ENCODE results near the gene RPL4. TPM values are rescaled to one million over a fixed set of nuclear protein-coding genes. Genes with fewer than 3 reads are reported as not detected.

Gene RPL4
- total and polyA plus RNA-seq, 8 donors, result 1,130 to 2,134 (median 1,557) TPM

DNA sequence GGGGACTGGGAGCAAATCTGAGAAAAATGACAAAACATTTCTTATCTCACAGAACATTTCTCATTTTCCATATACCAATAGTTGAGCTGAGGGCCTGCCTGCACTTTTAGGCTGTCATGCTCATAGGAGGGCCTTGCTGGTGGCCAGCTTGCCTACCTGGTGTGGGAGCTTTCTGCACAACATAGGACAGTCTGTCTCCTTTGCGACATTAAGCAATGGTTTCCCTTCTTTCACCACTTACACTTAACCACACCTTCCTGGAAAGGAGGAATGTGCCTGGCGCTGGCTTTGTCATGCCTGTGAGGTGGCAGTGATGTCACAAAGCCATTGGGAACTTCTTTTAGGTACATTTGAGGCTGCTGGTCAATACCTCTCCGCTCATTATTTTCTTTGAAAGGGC is 12.8 kb downstream of the RPL4 start:
- no peak overlapping the region for H3K27ac ChIP-seq
- ATAC-seq, result no peak
- H3K4me3 ChIP-seq, result no peak overlapping the region
- intact Hi-C loops (cut with DNase I), result loop anchor here in 2 of 3 donors (10.0 kb wide), 1 partner anchor 107 kb away; the partner anchor contains the start of gene MAP2K1 (in 2 of the 2)
- FAIRE-seq, result no peak
- H3K36me3 ChIP-seq, result peaks cover 0 to 27% (median 5%) of the 10 kb centered on the region in 3 donors
- TF ChIP-seq, protein P1, sequence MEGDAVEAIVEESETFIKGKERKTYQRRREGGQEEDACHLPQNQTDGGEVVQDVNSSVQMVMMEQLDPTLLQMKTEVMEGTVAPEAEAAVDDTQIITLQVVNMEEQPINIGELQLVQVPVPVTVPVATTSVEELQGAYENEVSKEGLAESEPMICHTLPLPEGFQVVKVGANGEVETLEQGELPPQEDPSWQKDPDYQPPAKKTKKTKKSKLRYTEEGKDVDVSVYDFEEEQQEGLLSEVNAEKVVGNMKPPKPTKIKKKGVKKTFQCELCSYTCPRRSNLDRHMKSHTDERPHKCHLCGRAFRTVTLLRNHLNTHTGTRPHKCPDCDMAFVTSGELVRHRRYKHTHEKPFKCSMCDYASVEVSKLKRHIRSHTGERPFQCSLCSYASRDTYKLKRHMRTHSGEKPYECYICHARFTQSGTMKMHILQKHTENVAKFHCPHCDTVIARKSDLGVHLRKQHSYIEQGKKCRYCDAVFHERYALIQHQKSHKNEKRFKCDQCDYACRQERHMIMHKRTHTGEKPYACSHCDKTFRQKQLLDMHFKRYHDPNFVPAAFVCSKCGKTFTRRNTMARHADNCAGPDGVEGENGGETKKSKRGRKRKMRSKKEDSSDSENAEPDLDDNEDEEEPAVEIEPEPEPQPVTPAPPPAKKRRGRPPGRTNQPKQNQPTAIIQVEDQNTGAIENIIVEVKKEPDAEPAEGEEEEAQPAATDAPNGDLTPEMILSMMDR (IDR thresholded peaks at IDR 0.05), result no peak
- H3K27me3 ChIP-seq, result no peaks in the 10 kb centered on the region
- peaks cover 0 to 10% (median 10%) of the 10 kb centered on the region in 3 donors for H3K4me1 ChIP-seq
- DNase-seq, result no peak
- no peaks in the 10 kb centered on the region for H3K9me3 ChIP-seq
- 92 to 95% methylated on average over 3 of the region's 3 CpGs for whole genome bisulfite sequencing, 2 donors

DNA sequence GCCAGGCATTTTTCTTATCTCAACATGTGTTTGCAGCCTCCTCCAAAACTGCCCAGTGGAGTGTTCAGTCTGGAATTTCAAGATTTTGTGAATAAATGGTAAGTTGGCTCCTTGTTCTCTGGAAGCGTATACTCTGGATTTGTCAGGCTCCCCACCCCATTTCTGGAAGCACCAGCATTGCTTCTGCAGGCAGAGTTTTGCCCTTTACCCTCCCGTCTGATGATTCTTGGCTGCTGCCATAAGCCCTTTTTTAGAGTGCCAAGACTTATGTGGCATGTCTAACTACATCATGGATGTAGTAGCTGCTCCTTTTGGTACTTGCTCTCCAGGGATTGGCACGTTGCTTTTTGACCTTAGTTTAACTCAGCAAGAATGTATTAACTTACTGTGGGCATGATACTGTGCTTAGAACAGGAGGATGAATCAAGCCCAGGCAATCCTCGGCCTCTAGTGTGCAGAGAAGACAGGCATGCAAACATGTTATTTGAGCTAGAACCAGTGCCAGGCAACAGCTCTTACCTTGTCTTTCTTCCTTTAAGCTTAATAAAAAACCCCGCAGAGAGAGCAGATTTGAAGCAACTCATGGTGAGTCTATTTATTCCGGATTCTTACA is 15.4 kb downstream of the RPL4 start:
- Histone ChIP-seq H3K36me3 (peaks cover 0 to 23% (median 5%) of the 10 kb centered on the region in 3 donors), H3K4me3 (no peak overlapping the region), H3K9me3 (no peaks in the 10 kb centered on the region), H3K27ac (peak overlapping the region in 1 of 4 donors; percentile 26), H3K4me1 (no peaks in the 10 kb centered on the region), H3K27me3 (no peaks in the 10 kb centered on the region)
- ATAC-seq, result no peak
- TF ChIP-seq, protein P1 (IDR thresholded peaks at IDR 0.05), result no peak
- FAIRE-seq, result no peak
- intact Hi-C loops (cut with DNase I), result no loop called here
- DNase-seq, result no peak
- 71 to 79% methylated on average over 6 of the region's 6 CpGs for WGBS, 2 donors

DNA sequence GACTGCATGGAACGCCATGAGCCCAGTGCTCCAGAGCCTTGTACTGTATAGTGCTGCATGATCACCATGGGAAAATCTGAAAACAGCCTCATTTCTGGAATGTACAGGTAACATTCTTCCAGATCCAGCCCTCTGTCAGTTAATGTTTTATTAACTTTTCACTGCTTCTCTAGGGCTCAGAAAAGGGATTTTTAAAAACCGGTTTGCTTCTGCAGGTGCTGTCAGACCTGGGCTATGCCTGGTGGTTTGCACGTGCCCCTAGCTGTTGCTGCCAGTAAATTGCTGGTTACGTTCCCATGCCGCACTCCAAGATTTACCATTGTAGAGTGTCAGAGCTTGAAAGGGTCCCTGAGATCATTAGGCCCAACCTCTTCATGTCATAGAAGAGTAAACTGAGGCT is 16.1 kb downstream of the RPL4 start:
- H3K9me3 ChIP-seq, result no peaks in the 10 kb centered on the region
- TF ChIP-seq, protein P1 (IDR thresholded peaks at IDR 0.05), result no peak
- ATAC-seq (peak; percentile 22 to 63 (median 59)), FAIRE-seq (no peak), DNase-seq (no peak)
- H3K4me3 ChIP-seq, result no peak overlapping the region
- no peaks in the 10 kb centered on the region for H3K4me1 ChIP-seq
- H3K36me3 ChIP-seq, result peaks cover 0 to 20% (median 5%) of the 10 kb centered on the region in 3 donors
- WGBS, 2 donors, result 65 to 70% methylated on average over 5 of the region's 5 CpGs
- no peaks in the 10 kb centered on the region for H3K27me3 ChIP-seq
- intact Hi-C loops (cut with DNase I), result no loop called here
- H3K27ac ChIP-seq, result peak overlapping the region in 2 of 4 donors; percentile 33

DNA sequence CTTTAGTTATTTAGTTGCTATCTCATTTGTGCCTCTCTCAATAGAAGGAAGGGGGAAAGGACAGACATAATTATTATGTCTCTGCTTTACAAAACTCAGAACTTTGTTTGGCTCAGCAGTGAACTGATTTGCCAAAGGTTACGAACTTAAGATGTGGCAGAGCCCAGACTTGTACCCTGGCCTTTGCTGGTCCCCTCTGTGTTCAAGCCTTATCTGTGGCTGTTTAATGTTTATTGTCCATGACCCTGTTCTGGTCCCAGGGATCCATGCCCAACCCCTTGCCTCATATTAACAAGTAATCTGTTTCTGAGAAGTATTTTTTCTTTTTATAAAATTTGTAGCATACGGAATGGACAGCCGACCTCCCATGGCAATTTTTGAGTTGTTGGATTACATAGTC is 17.8 kb downstream of the RPL4 start:
- Histone ChIP-seq H3K4me3 (no peak overlapping the region), H3K9me3 (no peaks in the 10 kb centered on the region), H3K27me3 (no peaks in the 10 kb centered on the region), H3K27ac (no peak overlapping the region), H3K4me1 (no peaks in the 10 kb centered on the region), H3K36me3 (peaks cover 0 to 20% (median 5%) of the 10 kb centered on the region in 3 donors)
- 70 to 73% methylated on average over 3 of the region's 3 CpGs for WGBS, 2 donors
- ATAC-seq, result no peak
- intact Hi-C loops (cut with DNase I), result no loop called here
- TF ChIP-seq, protein P1 (IDR thresholded peaks at IDR 0.05), result no peak
- FAIRE-seq, result no peak
- DNase-seq, result no peak

DNA sequence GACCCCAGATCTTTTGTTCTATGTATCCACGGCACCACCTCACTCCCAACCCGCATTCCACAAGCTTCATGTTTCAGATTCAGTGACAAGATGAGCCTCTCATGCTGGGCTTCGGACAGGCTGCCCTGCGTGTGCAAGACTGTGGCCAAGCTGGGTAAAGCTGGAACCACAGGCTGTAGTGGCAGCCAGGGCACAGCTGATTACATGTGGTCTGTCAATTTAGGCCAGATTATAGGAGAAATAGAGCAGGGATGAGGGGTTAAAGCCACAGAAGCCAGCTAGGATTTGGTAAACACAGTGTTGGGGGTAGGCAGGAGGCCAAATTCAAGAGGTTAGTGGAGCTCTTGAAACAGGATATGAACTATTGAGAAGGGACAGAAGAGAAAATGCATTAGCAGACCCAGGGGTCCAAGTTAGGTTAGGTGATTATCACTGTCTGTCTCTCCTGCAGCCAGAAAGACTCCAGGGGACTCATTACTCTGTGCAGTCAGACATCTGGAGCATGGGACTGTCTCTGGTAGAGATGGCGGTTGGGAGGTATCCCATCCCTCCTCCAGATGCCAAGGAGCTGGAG is 20.0 kb downstream of the RPL4 start:
- Histone ChIP-seq H3K27me3 (no peaks in the 10 kb centered on the region), H3K4me1 (no peaks in the 10 kb centered on the region), H3K9me3 (no peaks in the 10 kb centered on the region), H3K27ac (peak overlapping the region in 1 of 4 donors; percentile 33), H3K4me3 (no peak overlapping the region), H3K36me3 (peaks cover 0 to 1% (median 0%) of the 10 kb centered on the region in 3 donors)
- DNase-seq (no peak), FAIRE-seq (no peak), ATAC-seq (no peak)
- intact Hi-C loops (cut with DNase I), result no loop called here
- whole genome bisulfite sequencing, 2 donors, result 90 to 93% methylated on average over 5 of the region's 5 CpGs
- TF ChIP-seq, protein P1 (IDR thresholded peaks at IDR 0.05), result no peak

Data from pancreas (tissue), 10 donors.